A549 (cell line): ENCODE results near the gene OTOG. TPM values are rescaled to one million over a fixed set of nuclear protein-coding genes. Genes with fewer than 3 reads are reported as not detected.

Experiments
- ATAC-seq, 2 experiments: fragments of 200-7000 bp in 1 of 2; fragments of >200 bp in 1 of 2; cut with Nextera tagmentation in 1 of 2; cut with Tn5 transposase in 1 of 2; 3 replicates each; pipeline versions ENCODE4 v1.8.0 to v1.9.1; 2018 to 2020; ENCODE audit warnings: mild to moderate bottlenecking in 1 of 2, moderate library complexity in 1 of 2
- CTCF ChIA-PET: fragments of 300-600 bp; sonication (Branson Sonifier 250); formaldehyde crosslinking; extraction: SDS; loops from one replicate; lab custom pipeline; 2021; ENCODE audit warnings: antibody characterized with exemption, inconsistent platforms; lab: Yijun Ruan, JAX
- POLR2A ChIA-PET: fragments of 350-600 bp; formaldehyde crosslinking; extraction: SDS; loops from one replicate; lab custom pipeline; 2021; ENCODE audit warnings: antibody characterized with exemption, inconsistent platforms; lab: Yijun Ruan, JAX
- DNase-seq, 2 experiments: peaks; one replicate each; pipeline versions ENCODE4 v3.0.0 to v3.0.0-alpha.2; 2011 to 2016; ENCODE audit warnings: low read depth in 1 of 2, low spot score in 1 of 2
- FAIRE-seq: peaks from 2 replicates; lab custom pipeline; 2011; peaks lifted over from hg19 to GRCh38; lab: Jason Lieb, UNC
- H3K27ac ChIP-seq, 2 experiments: fragments of >200 bp; sonication (Bioruptor Twin); formaldehyde crosslinking; 3 replicates each; pipeline ENCODE4 v1.5.1; 2016 to 2017
- H3K4me1 ChIP-seq: fragments of >200 bp; sonication (Bioruptor Twin); formaldehyde crosslinking; 3 replicates; pipeline ENCODE4 v1.6.1; 2016
- H3K4me2 ChIP-seq: fragments of >200 bp; sonication (Bioruptor Twin); formaldehyde crosslinking; 3 replicates; pipeline ENCODE4 v1.6.1; 2016
- H3K4me3 ChIP-seq: fragments of >200 bp; sonication (Bioruptor Twin); formaldehyde crosslinking; 3 replicates; pipeline ENCODE4 v1.5.1; 2016
- H3K9me3 ChIP-seq: fragments of >200 bp; sonication (Bioruptor Twin); formaldehyde crosslinking; 3 replicates; pipeline ENCODE4 v1.6.1; 2016
- BHLHE40 ChIP-seq: IDR thresholded peaks from 2 replicates; pipeline ENCODE4 v1.6.1; 2012; ENCODE audit warnings: low read depth, low read length, inconsistent platforms
- CBX2 ChIP-seq: fragments of 200-600 bp; sonication (generic); IDR thresholded peaks from 2 replicates; pipeline ENCODE4 v1.6.1; 2016; ENCODE audit warnings: low read depth, mild to moderate bottlenecking, borderline replicate concordance
- CEBPB ChIP-seq, 2 experiments: fragments of >200 bp in 1 of 2; sonication (Bioruptor Twin) in 1 of 2; formaldehyde crosslinking in 1 of 2; IDR thresholded peaks; 2 replicates each; pipeline ENCODE4 v1.6.1; 2012 to 2016
- CHD2 ChIP-seq: fragments of 150-350 bp; IDR thresholded peaks from 2 replicates; pipeline ENCODE4 v1.6.1; 2014; ENCODE audit warnings: low read length; ENCODE audit not compliant: partially characterized antibody
- CHD4 ChIP-seq: fragments of 200-600 bp; sonication (generic); IDR thresholded peaks from 2 replicates; pipeline ENCODE4 v1.6.1; 2016; ENCODE audit warnings: antibody characterized with exemption, mild to moderate bottlenecking, borderline replicate concordance
- EHF ChIP-seq: fragments of 250-450 bp; sonication (Bioruptor Pico); IDR thresholded peaks from 2 replicates; pipeline ENCODE4 v1.5.0; 2020; ENCODE audit warnings: mild to moderate bottlenecking
- EP300 ChIP-seq, 2 experiments: fragments of >200 bp; sonication (Bioruptor Twin); formaldehyde crosslinking; IDR thresholded peaks; 2 replicates in 1 of 2; 3 replicates in 1 of 2; pipeline ENCODE4 v1.6.1; 2016 to 2017
- HDAC2 ChIP-seq: fragments of 200-600 bp; sonication (generic); IDR thresholded peaks from 2 replicates; pipeline ENCODE4 v1.6.1; 2016
- HEYL ChIP-seq: fragments of 250-450 bp; sonication (Bioruptor Pico); IDR thresholded peaks from 2 replicates; pipeline ENCODE4 v1.8.0; 2021; ENCODE audit warnings: mild to moderate bottlenecking, moderate library complexity
- JUNB ChIP-seq: fragments of >200 bp; sonication (Bioruptor Twin); formaldehyde crosslinking; IDR thresholded peaks from 2 replicates; pipeline ENCODE4 v1.6.1; 2016
- MAFK ChIP-seq: fragments of 450-650 bp; IDR thresholded peaks from 2 replicates; pipeline ENCODE4 v1.6.1; 2014; ENCODE audit not compliant: partially characterized antibody
- NFE2L2 ChIP-seq: fragments of 150-350 bp; conservative IDR thresholded peaks from 2 replicates; pipeline ENCODE4 v1.6.1; 2014; ENCODE audit warnings: low read length
- PHF8 ChIP-seq: fragments of 200-600 bp; sonication (generic); IDR thresholded peaks from 2 replicates; pipeline ENCODE4 v1.6.1; 2016; ENCODE audit warnings: low read depth, mild to moderate bottlenecking, antibody characterized with exemption, moderate library complexity, borderline replicate concordance
- RARB ChIP-seq: fragments of 250-450 bp; sonication (Bioruptor Pico); IDR thresholded peaks from 2 replicates; pipeline ENCODE4 v1.8.0; 2021; ENCODE audit warnings: mild to moderate bottlenecking, moderate library complexity
- SMC3 ChIP-seq: fragments of >200 bp; sonication (Bioruptor Twin); formaldehyde crosslinking; IDR thresholded peaks from 3 replicates; pipeline ENCODE4 v1.6.1; 2018; ENCODE audit warnings: inconsistent platforms
- SREBF2 ChIP-seq: fragments of 450-650 bp; IDR thresholded peaks from 2 replicates; pipeline ENCODE4 v1.6.1; 2014; ENCODE audit warnings: mild to moderate bottlenecking, moderate library complexity
- ZNF302 ChIP-seq: fragments of 250-450 bp; sonication (Bioruptor Pico); IDR thresholded peaks from 2 replicates; pipeline ENCODE4 v1.9.0; 2021; ENCODE audit warnings: inconsistent platforms, mild to moderate bottlenecking, moderate library complexity
- WGBS: methylation state at CpG from one replicate; pipeline ENCODE4 v1.1.6; 2017; ENCODE audit errors: missing lambda C conversion rate; 5-methylcytosine and 5-hydroxymethylcytosine counted together
- polyA plus RNA-seq, 4 experiments: library from polyadenylated mRNA; depleted of rRNA in 3 of 4; stranded (reverse); fragments of >200 nt; fragmentation: RNase III in 1 of 4; extraction: RNeasy Plus Mini Kit Qiagen cat#74134 plus additional on column Dnase treatment in 1 of 4; gene quantifications; 2 replicates in 3 of 4; 3 replicates in 1 of 4; pipeline ENCODE4 v1.2.3, GENCODE V29; 2011 to 2017
- TF ChIP-seq, protein P1 (sequence below): fragments of 250-450 bp; sonication (Bioruptor Pico); IDR thresholded peaks from 2 replicates; pipeline ENCODE4 v1.5.0; 2021; ENCODE audit warnings: mild to moderate bottlenecking, moderate library complexity, borderline replicate concordance
- TF ChIP-seq, protein P2 (sequence below): fragments of 150-350 bp; IDR thresholded peaks from 2 replicates; pipeline ENCODE4 v1.6.1; 2014; ENCODE audit warnings: low read depth, mild to moderate bottlenecking, low read length
- TF ChIP-seq, protein P3 (sequence below): IDR thresholded peaks from 2 replicates; pipeline ENCODE4 v1.6.1; 2012
- TF ChIP-seq, protein P4 (sequence below): fragments of 200-600 bp; sonication (generic); IDR thresholded peaks from 2 replicates; pipeline ENCODE4 v1.6.1; 2016; ENCODE audit warnings: antibody characterized with exemption, mild to moderate bottlenecking, moderate library complexity
- TF ChIP-seq, protein P5 (sequence below): IDR thresholded peaks from 2 replicates; pipeline ENCODE4 v1.6.1; 2012; ENCODE audit warnings: low read depth, borderline replicate concordance
- TF ChIP-seq, protein P6 (sequence below): fragments of >200 bp; sonication (Bioruptor Twin); formaldehyde crosslinking; IDR thresholded peaks from 3 replicates; pipeline ENCODE4 v1.6.1; 2016

OTOG gene
- polyA plus RNA-seq, 2 of the 4 experiments (the other 2 are of a cell fraction) = not detected

DNA sequence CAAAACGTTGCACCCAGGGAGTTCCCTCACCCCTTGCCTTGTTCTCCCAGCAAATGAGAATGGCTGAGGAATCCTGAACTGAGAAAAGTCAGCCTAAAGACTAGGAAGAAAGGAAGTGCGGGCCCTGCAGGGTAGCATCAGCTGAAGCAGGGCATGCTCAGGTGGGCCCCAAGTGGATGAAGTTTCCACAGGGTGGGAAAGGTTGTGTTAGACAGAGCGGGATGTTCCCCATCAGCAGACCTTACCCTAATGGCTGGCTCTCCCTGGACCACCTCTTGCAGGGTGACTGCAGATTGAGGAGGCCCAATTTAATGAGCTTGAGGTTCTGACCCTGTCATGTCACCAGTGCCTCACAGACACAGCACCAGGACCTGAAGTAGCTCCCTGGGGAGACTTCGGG, 90.8 kb downstream of the OTOG start:
- 19% methylated on average over 4 of the region's 4 CpGs for WGBS
- DNase-seq (no peak), FAIRE-seq (no peak), ATAC-seq (no peak)
- ChIA-PET CTCF (interaction anchor here (1.1 kb wide), 1 partner anchor 38 kb away, joined by 4 read pairs; no protein-coding TSS in a partner anchor), POLR2A (no interaction called here)
- H3K4me1 ChIP-seq = no peaks in the 10 kb centered on the region
- no peak overlapping the region for H3K4me2 ChIP-seq
- no peak overlapping the region for H3K27ac ChIP-seq
- TF ChIP-seq CEBPB (IDR thresholded peaks at IDR 0.05) (no peak), CHD4 (no peak), NFE2L2 (no peak), ZNF302 (CRISPR knock-in tag) (no peak), EHF (no peak), RARB (CRISPR knock-in tag) (no peak), HDAC2 (no peak), CHD2 (no peak), BHLHE40 (no peak), HEYL (no peak)
- TF ChIP-seq, protein P1, sequence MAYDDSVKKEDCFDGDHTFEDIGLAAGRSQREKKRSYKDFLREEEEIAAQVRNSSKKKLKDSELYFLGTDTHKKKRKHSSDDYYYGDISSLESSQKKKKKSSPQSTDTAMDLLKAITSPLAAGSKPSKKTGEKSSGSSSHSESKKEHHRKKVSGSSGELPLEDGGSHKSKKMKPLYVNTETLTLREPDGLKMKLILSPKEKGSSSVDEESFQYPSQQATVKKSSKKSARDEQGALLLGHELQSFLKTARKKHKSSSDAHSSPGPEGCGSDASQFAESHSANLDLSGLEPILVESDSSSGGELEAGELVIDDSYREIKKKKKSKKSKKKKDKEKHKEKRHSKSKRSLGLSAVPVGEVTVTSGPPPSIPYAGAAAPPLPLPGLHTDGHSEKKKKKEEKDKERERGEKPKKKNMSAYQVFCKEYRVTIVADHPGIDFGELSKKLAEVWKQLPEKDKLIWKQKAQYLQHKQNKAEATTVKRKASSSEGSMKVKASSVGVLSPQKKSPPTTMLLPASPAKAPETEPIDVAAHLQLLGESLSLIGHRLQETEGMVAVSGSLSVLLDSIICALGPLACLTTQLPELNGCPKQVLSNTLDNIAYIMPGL (CRISPR knock-in tag) = no peak
- TF ChIP-seq, protein P2, sequence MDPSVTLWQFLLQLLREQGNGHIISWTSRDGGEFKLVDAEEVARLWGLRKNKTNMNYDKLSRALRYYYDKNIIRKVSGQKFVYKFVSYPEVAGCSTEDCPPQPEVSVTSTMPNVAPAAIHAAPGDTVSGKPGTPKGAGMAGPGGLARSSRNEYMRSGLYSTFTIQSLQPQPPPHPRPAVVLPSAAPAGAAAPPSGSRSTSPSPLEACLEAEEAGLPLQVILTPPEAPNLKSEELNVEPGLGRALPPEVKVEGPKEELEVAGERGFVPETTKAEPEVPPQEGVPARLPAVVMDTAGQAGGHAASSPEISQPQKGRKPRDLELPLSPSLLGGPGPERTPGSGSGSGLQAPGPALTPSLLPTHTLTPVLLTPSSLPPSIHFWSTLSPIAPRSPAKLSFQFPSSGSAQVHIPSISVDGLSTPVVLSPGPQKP = no peak
- TF ChIP-seq, protein P3, sequence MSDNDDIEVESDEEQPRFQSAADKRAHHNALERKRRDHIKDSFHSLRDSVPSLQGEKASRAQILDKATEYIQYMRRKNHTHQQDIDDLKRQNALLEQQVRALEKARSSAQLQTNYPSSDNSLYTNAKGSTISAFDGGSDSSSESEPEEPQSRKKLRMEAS = no peak
- TF ChIP-seq, protein P4, sequence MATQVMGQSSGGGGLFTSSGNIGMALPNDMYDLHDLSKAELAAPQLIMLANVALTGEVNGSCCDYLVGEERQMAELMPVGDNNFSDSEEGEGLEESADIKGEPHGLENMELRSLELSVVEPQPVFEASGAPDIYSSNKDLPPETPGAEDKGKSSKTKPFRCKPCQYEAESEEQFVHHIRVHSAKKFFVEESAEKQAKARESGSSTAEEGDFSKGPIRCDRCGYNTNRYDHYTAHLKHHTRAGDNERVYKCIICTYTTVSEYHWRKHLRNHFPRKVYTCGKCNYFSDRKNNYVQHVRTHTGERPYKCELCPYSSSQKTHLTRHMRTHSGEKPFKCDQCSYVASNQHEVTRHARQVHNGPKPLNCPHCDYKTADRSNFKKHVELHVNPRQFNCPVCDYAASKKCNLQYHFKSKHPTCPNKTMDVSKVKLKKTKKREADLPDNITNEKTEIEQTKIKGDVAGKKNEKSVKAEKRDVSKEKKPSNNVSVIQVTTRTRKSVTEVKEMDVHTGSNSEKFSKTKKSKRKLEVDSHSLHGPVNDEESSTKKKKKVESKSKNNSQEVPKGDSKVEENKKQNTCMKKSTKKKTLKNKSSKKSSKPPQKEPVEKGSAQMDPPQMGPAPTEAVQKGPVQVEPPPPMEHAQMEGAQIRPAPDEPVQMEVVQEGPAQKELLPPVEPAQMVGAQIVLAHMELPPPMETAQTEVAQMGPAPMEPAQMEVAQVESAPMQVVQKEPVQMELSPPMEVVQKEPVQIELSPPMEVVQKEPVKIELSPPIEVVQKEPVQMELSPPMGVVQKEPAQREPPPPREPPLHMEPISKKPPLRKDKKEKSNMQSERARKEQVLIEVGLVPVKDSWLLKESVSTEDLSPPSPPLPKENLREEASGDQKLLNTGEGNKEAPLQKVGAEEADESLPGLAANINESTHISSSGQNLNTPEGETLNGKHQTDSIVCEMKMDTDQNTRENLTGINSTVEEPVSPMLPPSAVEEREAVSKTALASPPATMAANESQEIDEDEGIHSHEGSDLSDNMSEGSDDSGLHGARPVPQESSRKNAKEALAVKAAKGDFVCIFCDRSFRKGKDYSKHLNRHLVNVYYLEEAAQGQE = no peak
- TF ChIP-seq, protein P5, sequence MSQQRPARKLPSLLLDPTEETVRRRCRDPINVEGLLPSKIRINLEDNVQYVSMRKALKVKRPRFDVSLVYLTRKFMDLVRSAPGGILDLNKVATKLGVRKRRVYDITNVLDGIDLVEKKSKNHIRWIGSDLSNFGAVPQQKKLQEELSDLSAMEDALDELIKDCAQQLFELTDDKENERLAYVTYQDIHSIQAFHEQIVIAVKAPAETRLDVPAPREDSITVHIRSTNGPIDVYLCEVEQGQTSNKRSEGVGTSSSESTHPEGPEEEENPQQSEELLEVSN = no peak
- TF ChIP-seq, all 56 proteins: peak for 0
- Histone ChIP-seq H3K4me3 (no peak overlapping the region), H3K9me3 (no peaks in the 10 kb centered on the region)

DNA sequence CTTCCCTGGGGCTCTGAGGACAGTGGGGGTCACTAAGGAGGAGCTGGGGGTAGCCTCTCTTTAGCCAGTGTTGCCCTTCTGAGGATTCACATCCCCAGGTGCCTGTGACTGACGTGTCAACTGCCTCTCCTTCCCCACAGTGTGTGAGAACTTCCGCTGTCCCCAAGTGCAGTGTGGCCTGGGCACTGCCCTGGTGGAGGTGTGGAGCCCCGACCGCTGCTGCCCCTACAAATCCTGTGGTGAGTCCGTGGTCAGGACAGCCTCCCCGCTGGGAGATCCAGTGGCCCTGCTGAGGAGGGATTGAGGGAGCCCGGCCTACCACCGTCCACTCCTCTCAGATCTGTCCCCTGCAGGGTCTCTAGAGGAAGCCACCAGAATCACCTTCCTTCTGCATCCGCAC, 91.3 kb downstream of the OTOG start:
- H3K27ac ChIP-seq = no peak overlapping the region
- 35% methylated on average over 7 of the region's 9 CpGs for WGBS
- H3K9me3 ChIP-seq = no peaks in the 10 kb centered on the region
- no peak overlapping the region for H3K4me3 ChIP-seq
- H3K4me2 ChIP-seq = no peak overlapping the region
- DNase-seq (no peak), ATAC-seq (no peak), FAIRE-seq (no peak)
- ChIA-PET POLR2A (no interaction called here), CTCF (interaction anchor here (1.1 kb wide), 1 partner anchor 39 kb away, joined by 4 read pairs; no protein-coding TSS in a partner anchor)
- H3K4me1 ChIP-seq = no peaks in the 10 kb centered on the region
- TF ChIP-seq, protein P1 (CRISPR knock-in tag) = no peak
- no peak for TF ChIP-seq JUNB
- TF ChIP-seq, protein P6, sequence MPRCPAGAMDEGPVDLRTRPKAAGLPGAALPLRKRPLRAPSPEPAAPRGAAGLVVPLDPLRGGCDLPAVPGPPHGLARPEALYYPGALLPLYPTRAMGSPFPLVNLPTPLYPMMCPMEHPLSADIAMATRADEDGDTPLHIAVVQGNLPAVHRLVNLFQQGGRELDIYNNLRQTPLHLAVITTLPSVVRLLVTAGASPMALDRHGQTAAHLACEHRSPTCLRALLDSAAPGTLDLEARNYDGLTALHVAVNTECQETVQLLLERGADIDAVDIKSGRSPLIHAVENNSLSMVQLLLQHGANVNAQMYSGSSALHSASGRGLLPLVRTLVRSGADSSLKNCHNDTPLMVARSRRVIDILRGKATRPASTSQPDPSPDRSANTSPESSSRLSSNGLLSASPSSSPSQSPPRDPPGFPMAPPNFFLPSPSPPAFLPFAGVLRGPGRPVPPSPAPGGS = no peak
- TF ChIP-seq CBX2 = no peak
- no peak for TF ChIP-seq HEYL
- no peak for TF ChIP-seq EP300 (IDR thresholded peaks at IDR 0.05)
- TF ChIP-seq SREBF2 = no peak
- no peak for TF ChIP-seq CHD2
- TF ChIP-seq MAFK = no peak
- TF ChIP-seq, protein P4 = no peak
- no peak for TF ChIP-seq PHF8
- TF ChIP-seq SMC3 = no peak
